T47D (cell line): Measurements from ENCODE around the gene CDK6.

ENCODE experiments used
- DNase-seq, 2 experiments: peaks; one replicate each; pipeline versions ENCODE4 v3.0.0 to v3.0.0-alpha.2; 2011 to 2012; ENCODE audit warnings: low read depth in 1 of 2, low spot score in 1 of 2
- JUND ChIP-seq: IDR thresholded peaks from 2 replicates; pipeline ENCODE4 v1.6.1; 2012; ENCODE audit warnings: low read depth
- in situ Hi-C: cut with HindIII; loops from 2 replicates; pipeline ENCODE4 v1.10.0; 2016; ENCODE audit warnings: low sequenced_read_pairs, low pct_unique_long_range_greater_than_20kb

CDK6 gene

DNA sequence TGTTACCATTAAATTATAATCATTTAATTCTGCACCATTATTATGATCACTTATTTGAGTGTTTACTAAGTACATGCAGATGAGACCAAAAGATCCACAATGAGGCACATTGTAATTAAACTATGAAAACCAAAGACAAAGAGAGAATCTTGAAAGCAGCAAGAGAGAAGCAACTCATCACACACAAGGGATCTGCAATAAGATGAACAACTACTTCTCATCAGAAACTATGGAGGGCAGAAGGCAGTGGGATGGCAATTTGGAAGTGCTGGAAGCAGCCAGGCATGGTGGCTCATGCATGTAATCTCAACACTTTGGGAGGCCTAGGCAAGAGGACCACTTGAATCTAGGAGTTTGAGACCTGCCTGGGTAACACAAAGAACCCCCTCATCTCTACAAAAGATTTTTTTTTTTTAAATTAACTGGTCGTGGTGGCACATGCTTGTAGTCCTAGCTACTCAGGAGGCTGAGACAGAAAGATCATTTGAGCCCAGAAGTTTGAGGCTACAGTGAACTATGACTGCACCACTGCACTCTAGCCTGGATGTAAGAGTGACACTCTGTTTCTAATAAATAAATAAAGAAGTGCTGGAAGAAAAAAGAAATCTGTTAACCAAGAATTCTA is 47.7 kb downstream of the CDK6 start:
- in situ Hi-C loops: no loop called here
- DNase-seq: no peak
- no peak for TF ChIP-seq JUND

DNA sequence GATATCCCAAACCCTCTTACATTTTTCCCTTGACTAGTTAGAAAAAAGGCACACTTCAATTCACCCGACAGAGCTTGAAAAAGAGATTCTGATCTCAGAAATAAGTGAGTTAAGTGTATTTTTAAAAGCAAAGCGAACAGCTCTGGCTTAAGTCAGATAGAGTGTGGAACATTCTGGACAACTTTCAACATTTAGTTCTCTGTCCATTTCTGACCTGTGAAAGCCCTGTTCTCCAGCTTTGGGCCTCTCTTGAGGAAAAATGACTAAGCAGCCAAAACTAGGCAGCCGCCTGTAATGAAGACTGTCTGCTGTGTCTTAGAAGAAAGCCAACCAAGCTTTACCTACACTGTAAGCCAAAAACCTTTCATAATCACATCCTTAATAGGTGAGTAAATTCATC is 50.5 kb downstream of the CDK6 start:
- DNase-seq: no peak
- TF ChIP-seq JUND: no peak
- in situ Hi-C loops: no loop called here

DNA sequence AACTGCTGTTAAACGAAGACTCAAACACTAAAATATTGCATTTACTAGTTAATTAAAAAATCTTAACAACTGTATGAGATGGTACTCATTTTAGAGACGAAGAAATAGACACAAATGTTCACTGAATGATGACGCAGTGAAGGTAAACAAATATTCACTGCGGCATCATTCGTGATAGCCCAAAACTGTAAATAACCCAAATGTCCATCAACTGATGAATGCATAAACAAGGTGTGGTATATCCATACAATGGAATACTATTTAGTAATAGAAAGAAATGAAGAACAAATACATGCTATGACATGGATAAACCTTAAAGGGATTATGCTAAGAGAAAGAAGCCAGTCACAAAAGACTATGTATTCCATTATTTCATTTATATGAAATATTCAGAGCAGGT is 51.4 kb downstream of the CDK6 start:
- no peak for DNase-seq
- no peak for TF ChIP-seq JUND
- in situ Hi-C loops: no loop called here

DNA sequence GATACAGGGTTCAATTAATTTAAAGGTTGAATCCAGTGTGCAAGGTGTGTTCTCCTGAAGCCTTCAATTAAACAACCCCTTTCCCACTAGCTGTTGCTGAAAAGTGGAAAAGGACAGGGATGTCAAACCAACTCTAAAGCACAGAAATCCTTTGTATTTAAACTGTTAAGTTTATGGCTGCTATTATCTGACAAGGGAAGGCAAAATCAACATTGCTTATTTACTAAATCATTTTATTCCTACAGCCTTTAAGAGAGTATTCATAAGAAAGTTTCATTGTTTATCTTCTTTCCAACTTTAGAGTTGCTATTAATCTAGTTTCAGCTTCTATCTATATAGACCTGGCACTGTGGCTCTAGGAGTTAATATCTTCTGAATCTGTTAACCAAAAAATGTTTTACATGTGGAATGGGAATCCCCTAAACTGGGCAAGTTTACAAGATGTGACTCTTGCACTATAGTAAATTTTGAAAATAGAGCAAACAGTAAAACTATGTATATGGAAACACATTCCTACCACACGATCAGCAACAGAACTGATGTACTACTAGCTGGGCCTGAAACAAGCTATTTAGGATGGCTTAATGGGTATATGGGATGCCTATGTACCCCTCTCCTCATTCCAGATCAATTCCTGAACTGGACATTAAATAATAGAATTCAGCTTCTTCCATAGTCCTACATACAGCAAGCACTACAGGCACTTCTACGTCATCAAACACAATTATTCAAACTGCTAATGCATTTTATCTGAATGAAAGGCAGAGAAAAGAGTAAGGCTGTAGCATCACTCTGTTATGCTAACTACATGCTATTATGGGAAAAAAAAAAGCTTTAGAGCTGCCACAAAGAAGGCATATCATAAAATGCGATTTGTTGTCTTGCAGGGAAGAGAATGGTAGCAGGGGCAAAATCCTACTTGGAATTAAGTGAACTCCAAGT is 52.8 kb downstream of the CDK6 start:
- DNase-seq: no peak
- no peak for TF ChIP-seq JUND
- in situ Hi-C loops: no loop called here

DNA sequence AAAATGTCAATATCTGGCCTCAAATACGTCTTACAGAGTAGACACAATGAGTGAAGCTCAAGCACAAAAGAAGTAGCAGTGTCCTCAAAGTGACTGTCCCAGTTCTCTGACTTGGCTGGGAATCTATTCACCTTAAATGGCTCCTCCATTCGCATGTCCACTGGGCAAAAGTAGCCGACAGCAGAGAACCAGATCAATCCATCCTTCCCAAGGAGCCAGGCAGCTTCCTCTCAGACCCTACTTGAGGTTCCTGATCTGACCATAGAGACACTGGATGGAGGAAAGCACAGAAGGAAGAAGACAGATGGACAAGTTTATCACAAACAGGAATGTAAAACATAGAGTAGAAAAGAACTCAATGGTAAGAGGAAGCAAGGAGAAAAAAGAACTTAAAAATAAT is 53.5 kb downstream of the CDK6 start:
- no peak for DNase-seq
- in situ Hi-C loops: no loop called here
- TF ChIP-seq JUND: no peak

DNA sequence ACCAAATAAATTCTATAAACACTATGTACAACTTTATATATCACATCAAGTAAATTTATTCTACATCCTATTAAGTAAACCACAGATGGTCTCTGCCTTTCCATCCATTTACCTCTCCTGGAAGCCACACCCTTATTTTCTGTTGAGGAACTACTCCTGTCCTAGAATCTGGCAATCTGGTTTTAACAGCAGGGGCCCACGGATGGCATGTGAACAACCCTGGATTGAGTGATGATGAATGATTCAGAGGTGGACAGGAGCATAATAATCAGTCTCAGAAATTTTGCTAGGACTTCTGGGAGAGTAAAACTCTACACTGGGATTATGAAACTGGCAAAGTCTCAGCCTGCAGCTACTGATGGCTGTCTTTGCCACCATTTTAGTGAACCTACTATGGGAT is 54.1 kb downstream of the CDK6 start:
- in situ Hi-C loops: no loop called here
- DNase-seq: no peak
- no peak for TF ChIP-seq JUND

DNA sequence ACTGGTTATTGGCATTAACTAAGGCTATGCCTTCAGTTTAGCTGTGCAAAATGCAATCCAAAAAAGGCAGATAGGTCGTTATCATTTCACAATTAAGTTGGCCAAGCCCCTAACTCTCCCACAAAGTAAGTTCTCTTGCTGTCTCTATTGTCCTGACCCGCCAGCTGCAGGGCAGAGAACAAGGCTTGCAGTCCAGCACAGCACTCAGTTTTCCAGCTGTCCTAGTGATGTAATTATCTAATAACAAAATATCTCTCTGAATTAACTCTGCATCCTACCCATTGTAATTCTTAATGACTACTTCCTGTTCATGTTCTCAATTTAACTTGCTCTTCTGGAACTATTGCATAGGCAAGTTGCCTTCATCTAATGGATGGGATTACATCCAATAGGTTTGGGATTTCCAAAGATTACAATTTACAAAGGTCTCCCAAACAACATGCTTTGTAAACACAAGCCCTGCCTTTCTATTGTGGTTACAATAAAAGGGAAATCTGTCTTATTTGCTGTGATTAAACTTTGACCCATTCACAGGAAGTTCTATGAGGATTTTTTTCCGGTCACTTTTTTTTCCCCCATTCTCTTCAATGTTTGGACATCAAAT is 55.2 kb downstream of the CDK6 start:
- no peak for TF ChIP-seq JUND
- in situ Hi-C loops: no loop called here
- DNase-seq: no peak

DNA sequence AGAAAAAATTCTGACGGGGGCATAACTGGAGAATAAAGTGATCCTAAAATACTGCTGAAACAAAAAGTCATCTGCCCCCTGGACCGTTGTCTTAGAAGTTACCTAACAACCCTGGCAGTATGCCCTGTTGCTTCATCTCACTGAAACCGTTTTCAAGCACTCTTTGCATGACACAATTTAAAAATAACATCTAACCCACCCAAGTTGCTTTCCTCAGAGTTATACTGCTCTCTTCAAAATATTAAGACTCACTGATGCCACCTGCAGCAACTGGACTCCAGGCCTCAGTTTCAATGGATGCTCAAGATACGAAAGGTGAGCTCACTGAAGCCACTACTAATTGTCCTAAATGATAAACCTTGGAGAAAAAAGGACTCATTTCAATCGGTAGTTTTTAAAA is 57.4 kb downstream of the CDK6 start:
- no peak for DNase-seq
- in situ Hi-C loops: no loop called here

DNA sequence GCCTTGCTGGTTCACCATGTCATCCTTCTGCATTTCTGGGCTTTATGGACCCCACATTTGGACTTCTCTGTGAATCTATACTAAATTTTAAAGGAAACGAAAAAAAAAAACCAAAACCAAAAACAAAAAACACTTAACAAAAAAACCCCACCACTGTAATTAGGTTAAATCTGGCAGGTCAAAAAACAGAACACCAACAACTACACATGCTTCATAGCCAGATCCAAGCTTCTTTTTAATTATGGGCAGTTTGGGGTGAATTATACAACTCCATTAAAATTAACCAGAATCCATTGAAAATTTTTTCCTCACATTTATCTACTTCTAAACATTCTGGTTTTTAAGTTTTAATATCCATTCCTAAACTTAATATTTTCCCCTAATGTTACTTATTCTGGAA is 58.4 kb downstream of the CDK6 start:
- in situ Hi-C loops: no loop called here
- no peak for DNase-seq
- no peak for TF ChIP-seq JUND

More for the DNA sequence above, 57.4 kb downstream of the CDK6 start:
- no peak for TF ChIP-seq JUND

DNA sequence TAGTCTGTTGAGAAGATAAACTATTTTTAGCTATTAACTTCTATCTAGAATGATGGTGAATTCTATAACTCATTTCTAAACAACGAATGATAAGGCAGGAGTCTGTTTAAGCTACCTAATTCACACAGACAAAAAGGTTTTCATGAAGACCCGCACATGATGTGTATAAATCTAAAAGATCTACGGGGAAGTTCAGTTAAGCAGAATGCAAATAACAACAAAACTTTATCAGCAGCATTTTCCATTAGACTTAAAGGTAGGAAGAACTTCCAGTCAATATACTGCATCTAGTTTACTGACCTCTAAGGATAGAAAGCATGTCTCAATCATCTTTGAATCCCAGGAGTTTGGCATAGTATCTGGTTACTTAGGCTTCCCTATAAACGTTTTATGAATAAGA is 62.6 kb downstream of the CDK6 start:
- in situ Hi-C loops: no loop called here
- DNase-seq: no peak
- TF ChIP-seq JUND: no peak

DNA sequence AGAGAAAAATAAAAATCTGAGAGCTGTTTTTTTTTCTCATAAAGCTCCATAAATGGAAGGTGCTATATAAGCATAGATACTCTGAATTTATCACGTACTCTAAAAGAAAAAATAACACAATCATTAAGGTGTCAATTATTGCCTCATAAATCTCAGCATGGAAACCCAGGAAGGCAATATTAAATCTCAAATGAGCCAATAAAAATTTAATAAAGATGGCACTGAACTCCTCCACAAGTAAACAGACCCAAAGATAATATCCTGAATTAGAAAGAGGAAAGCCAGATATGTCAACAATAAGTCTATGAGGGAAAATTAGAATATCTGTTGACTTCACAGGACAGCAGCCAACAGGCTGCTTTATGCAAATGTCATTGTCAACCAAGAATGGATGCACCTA is 66.5 kb downstream of the CDK6 start:
- in situ Hi-C loops: no loop called here
- no peak for DNase-seq
- no peak for TF ChIP-seq JUND

DNA sequence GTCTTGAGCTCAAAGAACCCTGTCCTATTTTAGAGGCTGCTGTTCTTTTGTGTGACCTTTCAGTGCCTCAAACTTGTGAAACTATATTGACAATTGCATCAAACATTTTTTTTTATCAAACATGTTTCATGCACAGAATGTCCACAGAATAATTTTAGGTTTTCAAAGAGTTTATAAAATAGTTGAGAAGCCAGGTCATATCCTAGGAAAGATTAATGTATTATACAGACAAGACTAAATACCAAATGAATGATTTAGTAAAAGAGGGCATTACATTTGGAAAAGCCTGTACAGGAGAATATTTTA is 67.0 kb downstream of the CDK6 start:
- in situ Hi-C loops: no loop called here
- DNase-seq: no peak
- TF ChIP-seq JUND: no peak
